K562 (cell line): Measurements from ENCODE around the gene BRSK1. TPM values are rescaled to one million over a fixed set of nuclear protein-coding genes. Genes with fewer than 3 reads are reported as not detected.

Experiments used
- ATAC-seq: fragments of 200-7000 bp; cut with Tn5 transposase; 3 replicates; pipeline ENCODE4 v1.9.1; 2020; ENCODE audit warnings: moderate library complexity
- BruUV-seq: library from RNA; stranded (reverse); fragments of 400-500 nt; replicated peaks from 2 replicates; lab custom pipeline; 2021; lab: Mats Ljungman, UMichigan
- CTCF ChIA-PET: fragments of 300-600 bp; formaldehyde crosslinking; extraction: SDS; loops from one replicate; lab custom pipeline; 2021; ENCODE audit warnings: low intra/inter-chr PET ratio; lab: Yijun Ruan, JAX
- POLR2A ChIA-PET: fragments of 300-600, 350-650 bp; sonication (Branson Sonifier 250); formaldehyde crosslinking; extraction: SDS; loops from one replicate; lab custom pipeline; 2021; ENCODE audit warnings: antibody characterized with exemption, inconsistent platforms; lab: Yijun Ruan, JAX
- DNase-seq, 4 experiments: peaks; one replicate each; pipeline versions ENCODE4 v3.0.0 to v3.0.0-alpha.2; 2011 to 2018; ENCODE audit warnings: low spot score in 3 of 4, mixed read lengths in 3 of 4; ENCODE audit errors: extremely low read depth in 1 of 4
- FAIRE-seq: peaks from 2 replicates; lab custom pipeline; 2011; peaks lifted over from hg19 to GRCh38; lab: Jason Lieb, UNC
- H2AFZ ChIP-seq: 2 replicates; pipeline ENCODE4 v1.6.0; 2011; ENCODE audit warnings: low read depth, low read length, control low read depth, inconsistent platforms
- H3K27ac ChIP-seq: fragments of 200-600 bp; 3 replicates; pipeline ENCODE4 v1.8.0; 2011; ENCODE audit warnings: low read depth, mild to moderate bottlenecking, control low read depth, inconsistent platforms, low read length, moderate library complexity, mixed read lengths; ENCODE audit errors: extremely low read depth
- H3K27me3 ChIP-seq, 2 experiments: fragments of 300-600 bp in 1 of 2; 2 replicates in 1 of 2; 3 replicates in 1 of 2; pipeline versions ENCODE4 v1.6.0 to v1.8.0; 2011; ENCODE audit warnings: inconsistent platforms in 2 of 2, low read length in 2 of 2, mild to moderate bottlenecking in 1 of 2, mixed read lengths in 1 of 2, moderate library complexity in 1 of 2; ENCODE audit not compliant: control insufficient read depth in 2 of 2, insufficient read depth in 2 of 2
- H3K36me3 ChIP-seq: fragments of 300-600 bp; 3 replicates; pipeline ENCODE4 v1.8.0; 2011; ENCODE audit warnings: mild to moderate bottlenecking, low read length, inconsistent platforms; ENCODE audit not compliant: control insufficient read depth, insufficient read depth
- H3K4me1 ChIP-seq, 2 experiments: fragments of 200-600 bp in 1 of 2; replicated peaks in 1 of 2; 2 replicates in 1 of 2; 3 replicates in 1 of 2; pipeline versions ENCODE4 v1.5.1 to v1.8.0; 2011; ENCODE audit warnings: inconsistent platforms in 2 of 2, low read length in 2 of 2, mild to moderate bottlenecking in 1 of 2, mixed read lengths in 1 of 2, moderate library complexity in 1 of 2; ENCODE audit not compliant: control insufficient read depth in 2 of 2, insufficient read depth in 2 of 2
- H3K4me2 ChIP-seq: 2 replicates; pipeline ENCODE4 v1.6.1; 2011; ENCODE audit warnings: low read length, control low read depth, inconsistent platforms, mixed read lengths; ENCODE audit not compliant: insufficient read depth
- H3K4me3 ChIP-seq: fragments of 200-600 bp; sonication (generic), shearing (Covaris generic); 2 replicates; pipeline ENCODE4 v1.5.1; 2016; ENCODE audit warnings: control low read depth, inconsistent platforms
- H3K79me2 ChIP-seq: fragments of 200-600 bp; 3 replicates; pipeline ENCODE4 v1.8.0; 2011; ENCODE audit warnings: low read length, inconsistent platforms; ENCODE audit not compliant: control insufficient read depth, insufficient read depth
- H3K9ac ChIP-seq, 2 experiments: 2 replicates each; pipeline versions ENCODE4 v1.6.0 to v1.6.1; 2011; ENCODE audit warnings: low read depth in 2 of 2, low read length in 2 of 2, control low read depth in 1 of 2, inconsistent platforms in 1 of 2, mild to moderate bottlenecking in 1 of 2, mixed read lengths in 1 of 2; ENCODE audit not compliant: insufficient read depth in 1 of 2
- H3K9me1 ChIP-seq: one replicate; pipeline ENCODE4 v1.6.0; 2011; ENCODE audit warnings: inconsistent platforms, mild to moderate bottlenecking, low read length, moderate library complexity; ENCODE audit not compliant: control insufficient read depth, insufficient read depth
- H3K9me3 ChIP-seq: replicated peaks from 2 replicates; pipeline ENCODE4 v1.5.1; 2011; ENCODE audit warnings: low read depth, low read length, inconsistent platforms; ENCODE audit not compliant: control insufficient read depth, insufficient read depth
- H4K20me1 ChIP-seq: replicated peaks from 2 replicates; pipeline ENCODE4 v1.6.1; 2011; ENCODE audit warnings: low read length, inconsistent platforms, mixed read lengths; ENCODE audit not compliant: control insufficient read depth, insufficient read depth
- HDAC8 ChIP-seq: fragments of 450-650 bp; IDR thresholded peaks from 2 replicates; pipeline ENCODE4 v1.6.1; 2016; ENCODE audit warnings: mild to moderate bottlenecking, missing genetic modification characterization, moderate library complexity, missing compliant biosample characterization
- RBFOX2 ChIP-seq: fragments of 200-400 bp; formaldehyde crosslinking; IDR thresholded peaks from 2 replicates; pipeline ENCODE4 v1.6.1; 2017; ENCODE audit warnings: low read depth, mild to moderate bottlenecking, low read length, moderate library complexity
- SRF ChIP-seq, 2 experiments: fragments of 250-450, 450-650 bp in 1 of 2; sonication (Bioruptor Pico) in 1 of 2; sonication (generic) in 1 of 2; formaldehyde crosslinking; IDR thresholded peaks; 2 replicates each; pipeline versions ENCODE4 v1.5.0 to v1.5.1; 2020 to 2022; ENCODE audit warnings: mild to moderate bottlenecking in 1 of 2, missing genetic modification reagents in 1 of 2
- WGBS: fragments of 100-300 bp; shearing (Covaris generic); methylation state at CpG from one replicate; pipeline ENCODE4 v1.1.6; 2016; ENCODE audit warnings: low coverage, mixed read lengths; ENCODE audit not compliant: insufficient coverage; ENCODE audit errors: missing lambda C conversion rate; 5-methylcytosine and 5-hydroxymethylcytosine counted together
- in situ Hi-C: fragments of 300-500 bp; cut with MboI; formaldehyde crosslinking; loops from 4 replicates; pipeline ENCODE4 v1.15.0; 2018; ENCODE audit warnings: inconsistent platforms, mixed read lengths
- intact Hi-C: fragments of 100-400 bp; cut with micrococcal nuclease; formaldehyde crosslinking; loops from 2 replicates; pipeline ENCODE4 v1.14.2; 2022
- polyA plus RNA-seq, 8 experiments: library from polyadenylated mRNA; depleted of rRNA in 4 of 8; stranded (reverse) in 5 of 8; unstranded in 3 of 8; fragments of >200 nt; fragmentation: Nextera tagmentation in 2 of 8; fragmentation: Illumina TruSeq in 1 of 8; extraction: Ambion mirVana in 2 of 8; extraction: Trizol in 1 of 8; gene quantifications; 2 replicates each; pipeline versions ENCODE4 v1.2.1 to v1.2.3, GENCODE V29; 2011 to 2014; ENCODE audit warnings: inconsistent platforms in 1 of 8, missing spikeins in 1 of 8
- total RNA-seq, 7 experiments: library from RNA; depleted of rRNA in 6 of 7; stranded (reverse); fragments of >200 nt in 6 of 7; fragmentation: Illumina TruSeq in 2 of 7; extraction: Trizol in 2 of 7; gene quantifications; 2 replicates each; pipeline versions ENCODE4 v1.2.1 to v1.2.3, GENCODE V29; 2011 to 2021; ENCODE audit warnings: low replicate concordance in 1 of 7

The BRSK1 gene
- total and polyA plus RNA-seq, 9 of the 15 experiments (the other 6 are each of a cell fraction or from before 2014, with no cell fraction given), result 1.7 to 9.3 (median 3.8) TPM; not detected in 2

- Histone ChIP-seq H3K36me3 (peaks cover 84% of the 10 kb centered on the region), H3K4me2 (no peak overlapping the region), H3K9me3 (no peaks in the 10 kb centered on the region), H3K79me2 (peaks cover 100% of the 10 kb centered on the region), H3K9me1 (peaks cover 12% of the 10 kb centered on the region), H3K9ac (peak overlapping the region in 1 of 2 experiments; percentile 38; a peak in 1 of 4 replicates), H2AFZ (no peak overlapping the region), H3K27ac (no peak overlapping the region), H3K27me3 (no peaks in the 10 kb centered on the region), H3K4me3 (no peak overlapping the region), H3K4me1 (peaks cover 30 to 54% of the 10 kb centered on the region in 2 experiments; a peak in 4 of 5 replicates), H4K20me1 (peaks cover 77% of the 10 kb centered on the region)
- intact Hi-C loops (no loop called here), in situ Hi-C loops (no loop called here)
- ChIA-PET CTCF (no interaction called here), POLR2A (interaction anchor here (1.0 to 1.7 kb wide), 3 partner anchors 11 to 25 kb away, joined by 3 read pairs; no protein-coding TSS in a partner anchor)
- WGBS, result 93% methylated on average over 19 of the region's 21 CpGs
- ATAC-seq (no peak), DNase-seq (no peak), FAIRE-seq (no peak)
- TF ChIP-seq SRF (CRISPR knock-in tag; IDR thresholded peaks at IDR 0.05) (no peak), RBFOX2 (peak; percentile 33; the same call in 1 of the 2 replicates), HDAC8 (no peak)
- BruUV-seq, result no TSS peak
Measured at GRCh38 chr19:55252760-55253663, 30.8 kb upstream of the BRSK1 start.
